ENCODE results near the gene CLDN9. TPM values are rescaled to one million over a fixed set of nuclear protein-coding genes. Genes with fewer than 3 reads are reported as not detected.

The CLDN9 gene
- total RNA-seq, 2 experiments from 2014 or later = not detected

- TF ChIP-seq, protein P1, sequence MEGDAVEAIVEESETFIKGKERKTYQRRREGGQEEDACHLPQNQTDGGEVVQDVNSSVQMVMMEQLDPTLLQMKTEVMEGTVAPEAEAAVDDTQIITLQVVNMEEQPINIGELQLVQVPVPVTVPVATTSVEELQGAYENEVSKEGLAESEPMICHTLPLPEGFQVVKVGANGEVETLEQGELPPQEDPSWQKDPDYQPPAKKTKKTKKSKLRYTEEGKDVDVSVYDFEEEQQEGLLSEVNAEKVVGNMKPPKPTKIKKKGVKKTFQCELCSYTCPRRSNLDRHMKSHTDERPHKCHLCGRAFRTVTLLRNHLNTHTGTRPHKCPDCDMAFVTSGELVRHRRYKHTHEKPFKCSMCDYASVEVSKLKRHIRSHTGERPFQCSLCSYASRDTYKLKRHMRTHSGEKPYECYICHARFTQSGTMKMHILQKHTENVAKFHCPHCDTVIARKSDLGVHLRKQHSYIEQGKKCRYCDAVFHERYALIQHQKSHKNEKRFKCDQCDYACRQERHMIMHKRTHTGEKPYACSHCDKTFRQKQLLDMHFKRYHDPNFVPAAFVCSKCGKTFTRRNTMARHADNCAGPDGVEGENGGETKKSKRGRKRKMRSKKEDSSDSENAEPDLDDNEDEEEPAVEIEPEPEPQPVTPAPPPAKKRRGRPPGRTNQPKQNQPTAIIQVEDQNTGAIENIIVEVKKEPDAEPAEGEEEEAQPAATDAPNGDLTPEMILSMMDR (IDR thresholded peaks at IDR 0.05) = no peak
- Mint-ChIP-seq H3K4me3 (no peak overlapping the region), H3K27me3 (peaks cover 69% of the 10 kb centered on the region), H3K4me1 (ENCODE audit: low read depth) (peaks cover 36% of the 10 kb centered on the region), H3K27ac (no peak overlapping the region), H3K9me3 (no peaks in the 10 kb centered on the region), H3K36me3 (ENCODE audit: low read depth) (no peaks in the 10 kb centered on the region)
- ChIA-PET CTCF (interaction anchor here (1.4 to 9.0 kb wide), 5 partner anchors 9 to 99 kb away, joined by 4 to 181 read pairs (median 5); no protein-coding TSS in a partner anchor), POLR2A (interaction anchor here (1.6 kb wide), 2 partner anchors 42 to 118 kb away, joined by 5 to 8 read pairs; no protein-coding TSS in a partner anchor)
- intact Hi-C loops (cut with DNase I, micrococcal nuclease) = no loop called here
- Histone ChIP-seq H3K27me3 (ENCODE audit: control insufficient read depth in 1 of 2, insufficient read depth in 2 of 2, low read length in 2 of 2) (peaks cover 65 to 68% of the 10 kb centered on the region in 2 experiments), H3K9me3 (ENCODE audit: control insufficient read depth in 1 of 2, insufficient read depth in 1 of 2, low read length in 2 of 2) (peaks cover 0 to 22% of the 10 kb centered on the region in 2 experiments), H3K4me3 (ENCODE audit: low read length) (no peak overlapping the region), H3K4me1 (ENCODE audit: insufficient read depth, low read length) (peaks cover 46% of the 10 kb centered on the region), H3K27ac (ENCODE audit: low read depth in 1 of 2, low read length in 2 of 2) (no peak overlapping the region), H3K36me3 (ENCODE audit: insufficient read depth, low read length) (no peaks in the 10 kb centered on the region)
- DNase-seq = peak in 1 of 14 experiments; percentile 25
- ATAC-seq (ENCODE audit: poor library complexity) = no peak
Observed at GRCh38 chr16:3032624-3033023, 19.9 kb downstream of the CLDN9 start.

DNA sequence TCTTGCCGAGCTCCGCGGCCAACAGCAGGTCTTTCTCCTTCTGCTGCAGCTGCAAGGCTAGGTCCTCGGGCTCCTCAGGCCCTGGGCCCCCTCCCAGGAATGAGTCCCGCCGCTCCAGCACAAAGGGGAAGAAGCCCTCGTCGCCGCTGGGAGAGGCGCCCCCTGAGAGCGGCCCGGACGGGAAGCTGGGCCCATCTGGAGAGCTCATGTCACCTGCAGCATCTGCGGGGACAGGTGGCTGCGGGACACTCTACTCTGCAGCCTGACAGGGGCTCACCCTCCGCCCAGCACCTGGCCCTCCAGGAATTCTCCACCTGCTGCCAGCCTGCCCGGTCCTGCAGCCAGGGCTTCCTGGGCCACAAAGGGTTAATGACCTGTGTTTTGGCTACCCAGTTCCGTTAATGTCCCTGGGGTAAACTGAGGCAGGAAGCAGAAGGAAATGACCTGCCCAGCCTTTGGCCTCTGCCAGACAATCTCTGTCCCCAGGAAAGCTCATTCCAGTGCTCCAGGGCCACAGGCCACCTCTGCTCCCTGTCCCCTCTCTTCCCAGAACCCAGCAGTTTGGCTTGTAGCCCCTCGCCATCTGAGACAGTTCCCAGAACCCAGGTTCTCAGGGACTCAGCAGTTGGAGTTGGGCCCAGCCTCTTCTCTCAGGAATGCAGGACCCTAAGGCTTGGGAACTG is 22.7 kb downstream of the CLDN9 start:
- peak in 1 of 14 experiments; percentile 23 for DNase-seq
- H3K4me1 ChIP-seq (ENCODE audit: insufficient read depth, low read length) = peaks cover 20% of the 10 kb centered on the region
- intact Hi-C loops (cut with DNase I, micrococcal nuclease) = no loop called here
- no peak overlapping the region for H3K4me3 ChIP-seq (ENCODE audit: low read length)
- Mint-ChIP-seq H3K27ac (no peak overlapping the region), H3K4me1 (ENCODE audit: low read depth) (peaks cover 17% of the 10 kb centered on the region), H3K4me3 (no peak overlapping the region), H3K36me3 (ENCODE audit: low read depth) (no peaks in the 10 kb centered on the region), H3K9me3 (no peaks in the 10 kb centered on the region), H3K27me3 (peaks cover 80% of the 10 kb centered on the region)
- ATAC-seq (ENCODE audit: poor library complexity) = no peak
- no peak overlapping the region for H3K27ac ChIP-seq (ENCODE audit: low read depth in 1 of 2, low read length in 2 of 2)
- no peaks in the 10 kb centered on the region for H3K36me3 ChIP-seq (ENCODE audit: insufficient read depth, low read length)
- H3K27me3 ChIP-seq (ENCODE audit: control insufficient read depth in 1 of 2, insufficient read depth in 2 of 2, low read length in 2 of 2) = peaks cover 72 to 82% of the 10 kb centered on the region in 2 experiments
- ChIA-PET POLR2A (interaction anchor here (1.0 to 2.1 kb wide), 2 partner anchors 10 to 94 kb away, joined by 3 to 7 read pairs; no protein-coding TSS in a partner anchor), CTCF (interaction anchor here (1.2 to 3.0 kb wide), 2 partner anchors 94 to 1218 kb away, joined by 3 to 14 read pairs; no protein-coding TSS in a partner anchor)
- peaks cover 0 to 25% of the 10 kb centered on the region in 2 experiments for H3K9me3 ChIP-seq (ENCODE audit: control insufficient read depth in 1 of 2, insufficient read depth in 1 of 2, low read length in 2 of 2)
- TF ChIP-seq, protein P1 (IDR thresholded peaks at IDR 0.05) = no peak

GRCh38 chr16:3035972-3036725 is 23.4 kb downstream of the CLDN9 start:
- H3K27ac Mint-ChIP-seq = no peak overlapping the region
- intact Hi-C loops (cut with DNase I, micrococcal nuclease) = no loop called here
- no peak overlapping the region for H3K4me3 ChIP-seq (ENCODE audit: low read length)
- H3K4me3 Mint-ChIP-seq = no peak overlapping the region
- ChIA-PET POLR2A (no interaction called here), CTCF (no interaction called here)
- no peaks in the 10 kb centered on the region for H3K9me3 Mint-ChIP-seq
- peaks cover 17% of the 10 kb centered on the region for H3K4me1 Mint-ChIP-seq (ENCODE audit: low read depth)
- peaks cover 68 to 77% of the 10 kb centered on the region in 2 experiments for H3K27me3 ChIP-seq (ENCODE audit: control insufficient read depth in 1 of 2, insufficient read depth in 2 of 2, low read length in 2 of 2)
- no peaks in the 10 kb centered on the region for H3K36me3 Mint-ChIP-seq (ENCODE audit: low read depth)
- peaks cover 19% of the 10 kb centered on the region for H3K4me1 ChIP-seq (ENCODE audit: insufficient read depth, low read length)
- no peak overlapping the region for H3K27ac ChIP-seq (ENCODE audit: low read depth in 1 of 2, low read length in 2 of 2)
- TF ChIP-seq, protein P1 (IDR thresholded peaks at IDR 0.05) = no peak
- ATAC-seq (ENCODE audit: poor library complexity) (no peak), DNase-seq (no peak)
- no peaks in the 10 kb centered on the region for H3K36me3 ChIP-seq (ENCODE audit: insufficient read depth, low read length)
- H3K9me3 ChIP-seq (ENCODE audit: control insufficient read depth in 1 of 2, insufficient read depth in 1 of 2, low read length in 2 of 2) = peaks cover 0 to 25% of the 10 kb centered on the region in 2 experiments
- H3K27me3 Mint-ChIP-seq = peaks cover 85% of the 10 kb centered on the region

Data from CD4-positive, alpha-beta T cell (primary cell).